ENCODE data around the gene ATP6V1G3.

- no peak for TF ChIP-seq CTCF (IDR thresholded peaks at IDR 0.05; ENCODE audit: low read length)
- no peak for TF ChIP-seq EZH2 (IDR thresholded peaks at IDR 0.05; ENCODE audit: borderline replicate concordance, low read length)
These were observed 48.4 kb upstream of the ATP6V1G3 start for GRCh38 chr1:198588845-198589244.
